AG04449 (cell line): ENCODE results near the gene TIMM50.

Source experiments
- CTCF ChIA-PET: fragments of 350-600 bp; formaldehyde crosslinking; extraction: SDS; loops from one replicate; lab custom pipeline; 2021; ENCODE audit warnings: antibody characterized with exemption; lab: Yijun Ruan, JAX
- POLR2A ChIA-PET: fragments of 400-600, 350-600 bp; formaldehyde crosslinking; extraction: SDS; loops from one replicate; lab custom pipeline; 2020; ENCODE audit warnings: antibody characterized with exemption, inconsistent platforms; lab: Yijun Ruan, JAX
- DNase-seq: peaks from one replicate; pipeline ENCODE4 v3.0.0-alpha.2; 2010; ENCODE audit warnings: low read depth, low spot score
- H3K4me3 ChIP-seq: 2 replicates; pipeline ENCODE4 v1.5.1; 2011; ENCODE audit warnings: low read depth, mild to moderate bottlenecking, control low read depth, low read length
- CTCF ChIP-seq: IDR thresholded peaks from one replicate; pipeline ENCODE4 v1.5.1; 2011; ENCODE audit warnings: mild to moderate bottlenecking, moderate library complexity, low read length, control low read depth, inconsistent platforms; ENCODE audit not compliant: insufficient read depth; ENCODE audit errors: missing control alignments

The TIMM50 gene

GRCh38 chr19:39501340-39501739 is 20.7 kb downstream of the TIMM50 start:
- ChIA-PET CTCF (interaction anchor here (1.0 to 7.6 kb wide), 3 partner anchors 11 to 32 kb away, joined by 3 to 45 read pairs (median 3); partner anchors contain the start of gene EID2B), POLR2A (no interaction called here)
- DNase-seq, result no peak
- TF ChIP-seq CTCF, result no peak
- H3K4me3 ChIP-seq, result no peak overlapping the region

GRCh38 chr19:39502640-39503417 is 22.2 kb downstream of the TIMM50 start:
- ChIA-PET POLR2A (no interaction called here), CTCF (interaction anchor here (0.9 to 2.1 kb wide), 22 partner anchors 10 to 120 kb away, joined by 3 to 15 read pairs (median 5); partner anchors contain the start of genes EID2B, RPS16 and SELENOV)
- peak; percentile 72 for TF ChIP-seq CTCF
- H3K4me3 ChIP-seq, result no peak overlapping the region
- DNase-seq, result no peak

GRCh38 chr19:39506598-39506943 is 25.9 kb downstream of the TIMM50 start:
- ChIA-PET CTCF (interaction anchor here (1.2 to 1.9 kb wide), 2 partner anchors 9 to 32 kb away, joined by 4 to 6 read pairs; no protein-coding TSS in a partner anchor), POLR2A (interaction anchor here (0.6 kb wide), 1 partner anchor 21 kb away, joined by 3 read pairs; no protein-coding TSS in a partner anchor)
- peak overlapping the region; percentile 65 for H3K4me3 ChIP-seq
- no peak for TF ChIP-seq CTCF
- DNase-seq, result no peak

- POLR2A ChIA-PET, result interaction anchor here (0.6 kb wide), 1 partner anchor 72 kb away, joined by 4 read pairs; the partner anchor contains the start of gene RPS16
- peak overlapping the region; percentile 65 for H3K4me3 ChIP-seq
- CTCF ChIA-PET, result interaction anchor here (0.9 to 1.9 kb wide), 5 partner anchors 9 to 33 kb away, joined by 3 to 6 read pairs (median 4); no protein-coding TSS in a partner anchor
- no peak for TF ChIP-seq CTCF
- no peak for DNase-seq
These were observed 26.5 kb downstream of the TIMM50 start for GRCh38 chr19:39506944-39507714.

GRCh38 chr19:39507715-39508364 is 27.2 kb downstream of the TIMM50 start:
- no peak for DNase-seq
- H3K4me3 ChIP-seq, result peak overlapping the region; percentile 65
- POLR2A ChIA-PET, result interaction anchor here (0.6 kb wide), 1 partner anchor 72 kb away, joined by 4 read pairs; the partner anchor contains the start of gene RPS16
- CTCF ChIA-PET, result interaction anchor here (0.9 to 1.9 kb wide), 5 partner anchors 10 to 34 kb away, joined by 3 to 6 read pairs (median 4); no protein-coding TSS in a partner anchor
- TF ChIP-seq CTCF, result no peak
